GM18907 (cell line): ENCODE results near the gene SMPD3.
"Not testable (repeated sequence)": the region's sequence is repeated elsewhere in the genome, so short reads cannot be mapped to it uniquely, and the experiment has no call there.

Experiments used
- ATAC-seq: cut with Tn5 transposase; IDR thresholded peaks from one replicate; pipeline ENCODE4 v1.9.1; 2021; ENCODE audit warnings: mild to moderate bottlenecking, moderate library complexity; ENCODE audit not compliant: unreplicated experiment

Gene SMPD3

GRCh38 chr16:68448360-68448970, at the start of gene SMPD3:
Gene SMPD3, minus strand, starts transcription at chr16:68448508. Its CDS starts 76,327 bp downstream, at chr16:68372181.
- peak; percentile 90 for ATAC-seq

GRCh38 chr16:68496689-68497088, 48.4 kb upstream of the SMPD3 start:
- no peak for ATAC-seq

DNA sequence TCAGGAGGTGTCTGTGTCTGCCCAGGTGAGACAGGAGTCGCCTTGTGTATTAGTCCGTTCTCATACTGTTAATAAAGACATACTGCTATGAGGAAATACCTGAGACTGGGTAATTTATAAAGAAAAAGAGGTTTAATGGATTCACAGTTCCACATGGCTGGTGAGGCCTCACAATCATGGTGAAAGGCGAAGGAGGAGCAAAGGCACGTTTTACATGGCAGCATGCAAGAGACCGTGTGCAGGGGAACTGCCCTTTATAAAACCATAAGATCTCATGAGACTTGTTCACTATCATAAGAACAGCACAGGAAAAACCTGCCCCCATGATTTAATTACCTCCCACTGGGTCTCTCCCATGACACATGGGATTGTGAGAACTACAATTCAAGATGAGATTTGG, 46.0 kb upstream of the SMPD3 start:
- not testable (repeated sequence) for ATAC-seq

DNA sequence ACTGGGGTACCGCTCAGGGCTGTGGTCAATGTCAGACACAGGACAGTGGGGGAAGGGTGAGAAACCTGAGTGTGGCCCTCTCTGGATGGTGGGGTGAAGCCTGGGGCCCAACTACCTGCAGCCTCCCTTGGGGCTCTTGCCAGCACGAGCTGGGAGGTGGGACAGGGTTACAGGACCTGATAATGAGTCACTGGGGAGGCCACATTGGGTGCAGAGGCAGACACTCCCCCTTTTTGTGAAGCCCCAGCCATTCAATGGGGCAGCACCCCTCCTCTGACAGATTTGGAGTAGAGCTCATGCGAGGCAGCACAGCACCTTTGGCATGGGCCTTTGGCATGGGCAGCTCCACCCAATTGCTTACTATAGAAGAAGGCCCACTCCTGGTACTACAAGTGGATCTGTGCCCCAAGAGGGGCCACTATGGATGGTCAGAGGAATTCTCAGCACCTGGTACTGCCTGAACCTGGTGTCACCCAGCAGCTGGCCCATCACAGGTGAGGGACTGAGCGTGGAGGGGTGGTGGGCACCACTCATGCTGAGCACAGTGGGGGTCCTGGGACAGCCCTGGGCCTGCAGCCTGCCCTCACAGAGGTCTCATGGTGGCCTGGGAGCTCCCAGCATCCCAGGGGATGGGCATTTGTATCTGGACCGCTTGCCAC, 45.2 kb upstream of the SMPD3 start:
- ATAC-seq: no peak

- ATAC-seq: no peak
These were observed 44.5 kb upstream of the SMPD3 start for GRCh38 chr16:68492543-68493411.

DNA sequence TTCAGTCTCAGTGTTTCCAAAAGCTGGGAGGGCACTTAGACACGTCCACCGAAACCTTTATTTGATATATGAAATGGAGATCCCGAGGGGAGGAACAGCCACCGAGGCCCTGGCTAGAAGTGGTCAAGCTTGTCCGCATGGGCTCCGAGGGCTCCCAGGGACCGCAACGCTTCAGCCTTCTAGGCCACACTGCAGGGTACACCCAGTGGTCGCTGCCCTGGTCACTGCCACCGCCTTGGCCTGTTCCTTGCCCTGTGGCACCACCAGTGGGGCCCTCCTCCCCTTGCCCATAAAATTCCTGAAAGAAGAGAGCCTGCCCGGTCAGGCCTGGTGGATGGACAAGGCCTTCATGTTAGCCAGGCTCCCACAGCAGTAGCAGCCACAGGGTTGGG, 43.8 kb upstream of the SMPD3 start:
- ATAC-seq: no peak

DNA sequence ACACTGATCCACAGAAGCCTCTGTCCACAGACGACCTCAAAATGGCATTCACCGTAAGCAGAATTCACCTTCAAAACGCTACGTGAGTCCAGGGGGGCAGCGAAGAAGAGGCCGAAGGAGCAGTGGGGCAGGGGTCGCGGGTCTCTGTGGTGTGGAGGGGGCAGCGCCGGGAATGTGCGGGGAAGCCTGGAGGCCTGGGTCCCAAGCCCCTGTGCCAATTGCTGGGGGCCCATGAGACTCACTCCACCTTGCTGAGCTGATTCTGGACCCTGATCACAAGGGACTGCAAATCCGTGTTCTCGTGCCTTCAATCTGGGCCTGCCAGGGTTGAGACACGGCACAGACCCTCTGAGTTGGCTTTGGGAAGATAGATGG, 43.3 kb upstream of the SMPD3 start:
- no peak for ATAC-seq

- ATAC-seq: no peak
These were observed 42.7 kb upstream of the SMPD3 start for GRCh38 chr16:68490829-68491575.

GRCh38 chr16:68490358-68490757, 42.0 kb upstream of the SMPD3 start:
- ATAC-seq: no peak

- ATAC-seq: no peak
These were observed 40.2 kb upstream of the SMPD3 start for GRCh38 chr16:68488554-68488953.

DNA sequence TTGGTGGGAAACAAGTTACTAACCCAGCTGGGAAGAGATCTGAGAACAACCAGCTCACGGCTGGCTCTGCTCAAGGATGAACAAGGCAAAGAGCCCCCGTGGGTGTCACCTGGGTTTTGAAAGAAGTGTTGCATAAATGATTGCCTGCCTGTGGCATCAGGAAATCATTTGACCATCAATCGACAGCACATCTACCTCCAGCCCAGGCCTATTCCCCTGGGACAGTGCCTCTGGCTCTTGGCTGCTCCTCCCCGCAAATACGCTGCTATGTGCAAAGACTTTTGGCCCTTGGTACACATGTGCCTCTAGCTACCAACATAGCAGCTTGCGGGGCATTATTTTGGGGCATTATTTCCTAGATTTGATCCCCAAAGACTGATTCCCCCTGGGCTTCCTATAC, 39.4 kb upstream of the SMPD3 start:
- no peak for ATAC-seq

GRCh38 chr16:68487203-68487514, 38.9 kb upstream of the SMPD3 start:
- no peak for ATAC-seq

- ATAC-seq: no peak
These were observed 38.3 kb upstream of the SMPD3 start for GRCh38 chr16:68486502-68487202.

GRCh38 chr16:68481636-68482035, 33.3 kb upstream of the SMPD3 start:
- ATAC-seq: no peak

- ATAC-seq: no peak
These were observed 32.0 kb upstream of the SMPD3 start for GRCh38 chr16:68480084-68480995.

GRCh38 chr16:68479271-68479670, 31.0 kb upstream of the SMPD3 start:
- no peak for ATAC-seq

GRCh38 chr16:68478526-68479250, 30.4 kb upstream of the SMPD3 start:
- no peak for ATAC-seq

GRCh38 chr16:68475071-68475470, 26.8 kb upstream of the SMPD3 start:
- no peak for ATAC-seq
